ENCODE measurements around the gene BORA. TPM values are rescaled to one million over a fixed set of nuclear protein-coding genes. Genes with fewer than 3 reads are reported as not detected.

The BORA gene
- total and polyA plus RNA-seq, 4 donors: 1.6 to 4.0 (median 3.3) TPM

DNA sequence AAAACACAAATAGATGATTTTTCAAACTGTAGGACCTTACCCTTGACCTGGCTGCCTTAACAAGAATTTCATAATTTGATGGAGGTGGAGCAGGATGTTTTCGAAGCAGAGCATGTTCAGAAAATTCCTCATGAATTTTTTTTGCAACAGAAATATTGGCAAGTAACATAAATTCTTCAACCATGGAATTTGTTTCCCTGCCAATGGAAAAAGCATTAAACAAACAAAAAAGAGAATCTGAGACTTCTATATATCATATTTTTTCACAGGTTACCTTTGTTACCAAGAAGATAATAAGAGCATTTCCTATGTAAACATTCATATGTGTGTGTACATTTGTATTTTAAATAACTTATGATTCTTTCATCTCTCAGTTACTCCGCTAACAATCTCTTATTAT, 35.7 kb downstream of the BORA start:
- ATAC-seq (ENCODE audit: insufficient read depth, low FRiP score): no peak
- WGBS, 2 donors: 63 to 73% methylated on average over 2 of the region's 2 CpGs
- DNase-seq: peak in 1 of 3 donors; percentile 12
- peaks cover 13 to 75% (median 39%) of the 10 kb centered on the region in 4 donors for H3K36me3 ChIP-seq (ENCODE audit: control insufficient read depth in 4 of 4, insufficient read depth in 4 of 4, low read length in 4 of 4)
- H3K4me3 ChIP-seq: no peak overlapping the region
- no peak overlapping the region for H3K9ac ChIP-seq (ENCODE audit: insufficient read depth in 1 of 2, low read length in 2 of 2)
- no peak overlapping the region for H3K27ac ChIP-seq (ENCODE audit: low read depth in 1 of 2, low read length in 1 of 2)
- no peaks in the 10 kb centered on the region for H3K4me1 ChIP-seq (ENCODE audit: control insufficient read depth in 5 of 5, insufficient read depth in 5 of 5, low read length in 5 of 5)
- TF ChIP-seq, protein P1, sequence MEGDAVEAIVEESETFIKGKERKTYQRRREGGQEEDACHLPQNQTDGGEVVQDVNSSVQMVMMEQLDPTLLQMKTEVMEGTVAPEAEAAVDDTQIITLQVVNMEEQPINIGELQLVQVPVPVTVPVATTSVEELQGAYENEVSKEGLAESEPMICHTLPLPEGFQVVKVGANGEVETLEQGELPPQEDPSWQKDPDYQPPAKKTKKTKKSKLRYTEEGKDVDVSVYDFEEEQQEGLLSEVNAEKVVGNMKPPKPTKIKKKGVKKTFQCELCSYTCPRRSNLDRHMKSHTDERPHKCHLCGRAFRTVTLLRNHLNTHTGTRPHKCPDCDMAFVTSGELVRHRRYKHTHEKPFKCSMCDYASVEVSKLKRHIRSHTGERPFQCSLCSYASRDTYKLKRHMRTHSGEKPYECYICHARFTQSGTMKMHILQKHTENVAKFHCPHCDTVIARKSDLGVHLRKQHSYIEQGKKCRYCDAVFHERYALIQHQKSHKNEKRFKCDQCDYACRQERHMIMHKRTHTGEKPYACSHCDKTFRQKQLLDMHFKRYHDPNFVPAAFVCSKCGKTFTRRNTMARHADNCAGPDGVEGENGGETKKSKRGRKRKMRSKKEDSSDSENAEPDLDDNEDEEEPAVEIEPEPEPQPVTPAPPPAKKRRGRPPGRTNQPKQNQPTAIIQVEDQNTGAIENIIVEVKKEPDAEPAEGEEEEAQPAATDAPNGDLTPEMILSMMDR (IDR thresholded peaks at IDR 0.05; ENCODE audit: control extremely low read depth, extremely low read depth): no peak
- no peaks in the 10 kb centered on the region for H3K9me3 ChIP-seq (ENCODE audit: control insufficient read depth in 4 of 4, insufficient read depth in 3 of 4, low read length in 3 of 4)
- no peaks in the 10 kb centered on the region for H3K27me3 ChIP-seq (ENCODE audit: control insufficient read depth in 3 of 3, insufficient read depth in 3 of 3, low read length in 2 of 3)

DNA sequence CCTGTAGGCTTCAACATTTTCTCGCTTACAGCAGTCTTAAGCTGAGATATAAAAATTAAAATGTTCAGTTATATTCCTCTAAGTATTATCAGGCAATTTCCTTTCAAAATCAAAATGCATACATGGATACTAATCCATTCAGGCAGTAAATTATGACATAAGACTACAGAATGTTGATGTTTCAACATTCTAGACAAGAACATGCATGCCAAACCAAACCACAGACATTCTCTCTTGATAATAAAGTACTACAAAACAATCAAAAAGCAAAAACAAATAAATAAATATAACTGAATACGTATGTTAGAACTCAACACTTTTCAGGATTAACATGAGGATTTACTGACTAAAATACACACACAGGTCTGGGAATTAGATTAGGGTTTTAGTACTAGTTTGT, 46.3 kb downstream of the BORA start:
- no peak overlapping the region for H3K4me3 ChIP-seq
- H3K27me3 ChIP-seq (ENCODE audit: control insufficient read depth in 3 of 3, insufficient read depth in 3 of 3, low read length in 2 of 3): no peaks in the 10 kb centered on the region
- TF ChIP-seq, protein P1 (IDR thresholded peaks at IDR 0.05; ENCODE audit: control extremely low read depth, extremely low read depth): no peak
- H3K27ac ChIP-seq (ENCODE audit: low read depth in 1 of 2, low read length in 1 of 2): no peak overlapping the region
- H3K9me3 ChIP-seq (ENCODE audit: control insufficient read depth in 4 of 4, insufficient read depth in 3 of 4, low read length in 3 of 4): no peaks in the 10 kb centered on the region
- peaks cover 0 to 1% (median 0%) of the 10 kb centered on the region in 5 donors for H3K4me1 ChIP-seq (ENCODE audit: control insufficient read depth in 5 of 5, insufficient read depth in 5 of 5, low read length in 5 of 5)
- 88 to 93% methylated on average over 2 of the region's 2 CpGs for WGBS, 2 donors
- ATAC-seq (ENCODE audit: insufficient read depth, low FRiP score): no peak
- H3K36me3 ChIP-seq (ENCODE audit: control insufficient read depth in 4 of 4, insufficient read depth in 4 of 4, low read length in 4 of 4): peaks cover 11 to 71% (median 37%) of the 10 kb centered on the region in 4 donors
- H3K9ac ChIP-seq (ENCODE audit: insufficient read depth in 1 of 2, low read length in 2 of 2): no peak overlapping the region
- DNase-seq: no peak

DNA sequence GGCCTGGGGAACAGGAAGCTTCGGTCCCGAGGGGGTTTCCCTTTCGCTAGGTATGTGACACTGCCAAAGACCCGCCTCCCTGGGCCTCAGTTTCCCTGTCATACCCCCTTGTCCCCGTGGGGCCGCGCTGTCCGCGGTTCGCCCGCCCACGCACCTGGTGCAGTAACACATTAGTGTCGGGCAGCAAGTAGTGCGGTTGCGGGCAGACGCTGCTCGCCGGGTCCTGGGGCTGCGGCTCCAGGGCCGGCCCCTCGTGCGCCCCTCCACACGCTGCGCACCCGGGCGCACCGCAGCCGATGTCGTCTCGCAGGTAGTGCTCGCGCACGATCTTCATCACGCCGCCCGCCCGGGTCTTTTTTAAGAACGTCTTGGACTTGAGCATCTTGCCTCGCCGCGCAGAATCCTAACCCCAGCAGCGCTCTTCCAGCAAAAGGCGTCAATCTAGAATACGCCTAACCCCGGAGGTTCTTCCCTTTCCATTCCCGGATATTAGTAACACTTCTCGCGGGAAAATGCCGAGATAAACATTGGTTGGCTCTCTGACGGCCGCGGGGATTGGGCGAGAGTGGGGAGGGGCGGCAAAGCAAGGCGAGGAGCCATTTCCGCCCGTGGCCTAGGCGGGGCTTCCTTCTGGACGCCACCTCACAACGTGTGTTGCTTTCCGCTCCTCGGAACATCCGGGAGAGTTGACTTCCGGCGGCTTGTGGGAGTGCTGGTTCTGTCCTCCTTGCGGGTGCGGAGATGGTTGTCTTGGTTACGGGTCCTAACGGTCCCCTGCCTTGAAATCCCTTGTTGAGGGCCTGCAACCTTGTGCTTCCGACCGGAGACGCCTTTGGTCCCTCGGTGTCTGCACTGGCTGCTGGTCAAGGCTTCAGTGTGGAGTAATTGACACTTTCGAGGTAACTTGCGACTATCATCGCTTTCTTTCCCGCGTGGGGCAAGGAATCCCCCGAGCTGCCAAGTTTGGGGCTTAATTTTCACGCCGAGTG, 54.0 kb downstream of the BORA start, which contains the start of the genes DIS3 and PIBF1:
Gene DIS3, minus strand, starts transcription at position 450 of the 989 bp plus-strand sequence. Its CDS starts 68 bp downstream, at position 382.
Gene PIBF1, plus strand, starts transcription at position 683 of the 989 bp plus-strand sequence. CDS start 1,337 bp downstream, outside the sequence.
- peaks cover 2 to 24% (median 10%) of the 10 kb centered on the region in 5 donors for H3K4me1 ChIP-seq (ENCODE audit: control insufficient read depth in 5 of 5, insufficient read depth in 5 of 5, low read length in 5 of 5)

More for the DNA sequence above, 54.0 kb downstream of the BORA start, which contains the start of the genes DIS3 and PIBF1:
- Histone ChIP-seq H3K27me3 (ENCODE audit: control insufficient read depth in 3 of 3, insufficient read depth in 3 of 3, low read length in 2 of 3) (no peaks in the 10 kb centered on the region), H3K4me3 (peak within 1 kb of the TSS; percentile 95), H3K27ac (ENCODE audit: low read depth in 1 of 2, low read length in 1 of 2) (peak within 1 kb of the TSS; percentile 89 to 96), H3K36me3 (ENCODE audit: control insufficient read depth in 4 of 4, insufficient read depth in 4 of 4, low read length in 4 of 4) (peaks cover 4 to 28% (median 18%) of the 10 kb centered on the region in 4 donors), H3K9ac (ENCODE audit: insufficient read depth in 1 of 2, low read length in 2 of 2) (peak within 1 kb of the TSS; percentile 87), H3K9me3 (ENCODE audit: control insufficient read depth in 4 of 4, insufficient read depth in 3 of 4, low read length in 3 of 4) (no peaks in the 10 kb centered on the region)
- 0% methylated on average over 80 to 81 of the region's 81 CpGs for WGBS, 2 donors
- DNase-seq: peak; percentile 98 to 99 (median 99)
- TF ChIP-seq, protein P1 (IDR thresholded peaks at IDR 0.05; ENCODE audit: control extremely low read depth, extremely low read depth): no peak
- peak; percentile 100 for ATAC-seq (ENCODE audit: insufficient read depth, low FRiP score)

Measured in lung (tissue), 12 donors.